Fibroblast of upper back skin (primary cell): ENCODE measurements around the gene BOLL.
A peak's percentile ranks its signal among the peaks of the same experiment; 100 is the strongest.
"Not testable (repeated sequence)": the region's sequence is repeated elsewhere in the genome, so short reads cannot be mapped to it uniquely, and the experiment has no call there.

Source experiments
- DNase-seq: peaks from one replicate; pipeline ENCODE4 v3.0.0-alpha.2; 2013

BOLL gene, protein sequence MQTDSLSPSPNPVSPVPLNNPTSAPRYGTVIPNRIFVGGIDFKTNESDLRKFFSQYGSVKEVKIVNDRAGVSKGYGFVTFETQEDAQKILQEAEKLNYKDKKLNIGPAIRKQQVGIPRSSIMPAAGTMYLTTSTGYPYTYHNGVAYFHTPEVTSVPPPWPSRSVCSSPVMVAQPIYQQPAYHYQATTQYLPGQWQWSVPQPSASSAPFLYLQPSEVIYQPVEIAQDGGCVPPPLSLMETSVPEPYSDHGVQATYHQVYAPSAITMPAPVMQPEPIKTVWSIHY

GRCh38 chr2:197784956-197785941 is at the start of gene BOLL:
Gene BOLL, minus strand, starts transcription at chr2:197785319. Its CDS starts 3,469 bp downstream, at chr2:197781850.
- DNase-seq: no peak

DNA sequence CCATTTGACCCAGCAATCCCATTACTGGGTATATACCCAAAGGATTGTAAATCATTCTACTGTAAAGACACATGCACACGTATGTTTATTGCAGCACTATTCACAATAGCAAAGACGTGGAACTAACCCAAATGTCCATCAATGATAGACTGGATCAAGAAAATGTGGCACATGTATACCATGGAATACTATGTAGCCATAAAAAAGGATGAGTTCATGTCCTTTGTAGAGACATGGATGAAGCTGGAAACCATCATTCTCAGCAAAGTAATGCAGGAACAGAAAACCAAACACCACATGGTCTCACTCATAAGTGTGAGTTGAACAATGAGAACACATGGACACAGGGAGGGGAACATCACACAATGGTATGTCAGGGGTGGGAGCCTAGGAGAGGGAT is 49.7 kb upstream of the BOLL start:
- DNase-seq: not testable (repeated sequence)

DNA sequence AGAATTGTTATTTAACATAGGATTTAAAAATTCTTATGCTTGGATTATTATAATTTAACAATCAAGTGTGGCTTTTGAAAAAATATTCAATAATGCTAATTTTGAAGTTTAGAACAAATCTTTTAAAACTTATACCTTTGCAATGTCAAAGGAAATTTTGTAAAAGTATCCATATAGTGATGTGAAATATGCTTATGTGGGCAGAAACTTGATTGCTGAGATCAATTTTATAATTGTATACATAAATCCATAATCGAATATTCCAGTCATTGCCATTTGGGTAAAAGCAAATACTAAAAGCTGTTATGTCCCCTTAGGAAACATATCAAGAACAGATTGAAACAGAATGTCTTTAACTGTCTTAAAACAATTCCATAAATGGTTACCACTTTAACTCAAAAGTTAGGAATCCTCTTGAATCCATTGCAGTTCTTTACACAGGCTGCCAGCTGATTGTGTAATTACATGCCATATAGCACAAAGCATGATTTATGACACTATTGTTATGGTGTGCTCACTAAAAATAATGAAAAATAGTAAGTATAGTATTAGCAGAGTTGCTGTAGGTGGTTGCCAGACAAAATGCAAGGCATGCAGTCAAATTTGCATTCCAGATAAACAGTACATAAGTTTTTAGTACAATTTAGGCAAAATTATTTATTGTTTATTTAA is 43.5 kb upstream of the BOLL start:
- DNase-seq: peak; percentile 84

GRCh38 chr2:197827618-197828017 is 42.5 kb upstream of the BOLL start:
- peak; percentile 38 for DNase-seq

DNA sequence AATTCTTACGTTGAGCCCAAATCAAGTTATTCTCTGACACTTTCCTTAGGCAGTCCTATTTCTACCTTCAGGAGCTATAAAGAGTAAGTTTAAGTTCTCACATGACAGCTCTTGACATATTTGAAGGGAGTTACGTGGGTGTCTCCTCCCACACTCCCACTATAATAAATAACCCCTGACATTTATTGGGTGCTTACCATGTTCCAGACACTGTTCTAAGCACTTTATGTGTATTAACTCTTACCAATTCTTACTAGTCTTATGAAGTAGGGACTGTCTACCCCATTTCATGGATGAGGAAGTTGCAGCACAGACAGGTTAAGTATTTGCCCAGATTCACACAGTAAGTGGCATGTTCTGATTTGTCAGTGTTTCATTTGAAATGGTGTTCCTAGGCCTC is 37.2 kb upstream of the BOLL start:
- no peak for DNase-seq

GRCh38 chr2:197821550-197822289 is 36.6 kb upstream of the BOLL start:
- peak; percentile 24 for DNase-seq

GRCh38 chr2:197814526-197814925 is 29.4 kb upstream of the BOLL start:
- DNase-seq: no peak

DNA sequence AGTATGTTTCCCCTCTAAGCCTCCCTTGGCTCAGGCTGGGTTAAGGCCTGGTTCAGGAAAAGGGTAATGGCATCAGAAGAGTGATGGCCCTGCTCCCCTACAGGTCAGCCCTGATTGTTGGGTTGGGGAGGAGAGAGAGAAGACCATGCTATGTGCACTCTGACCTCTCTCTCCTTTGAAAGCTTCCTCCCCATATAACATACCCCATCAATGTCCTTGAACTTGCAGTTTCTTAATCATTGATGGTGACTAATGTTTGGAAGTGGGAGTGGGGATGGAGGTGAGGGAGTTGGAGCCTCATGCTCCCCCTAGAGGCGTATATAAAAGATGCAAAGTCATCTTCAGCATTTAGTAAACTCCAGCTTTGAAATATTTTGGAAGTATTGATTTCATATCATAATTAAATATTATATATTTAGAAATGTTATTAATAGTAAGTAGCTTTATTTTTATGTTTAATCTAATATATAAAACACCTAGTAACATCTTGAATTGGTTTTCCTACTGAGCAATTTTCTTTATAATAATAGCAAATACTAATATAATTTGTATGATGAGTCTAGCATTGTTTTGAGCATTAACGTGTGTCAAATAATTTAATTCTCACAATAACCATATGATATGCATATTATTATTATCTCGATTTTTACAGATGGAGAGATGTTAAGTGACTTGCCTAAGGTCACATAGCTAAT is 28.1 kb upstream of the BOLL start:
- peak; percentile 45 for DNase-seq

DNA sequence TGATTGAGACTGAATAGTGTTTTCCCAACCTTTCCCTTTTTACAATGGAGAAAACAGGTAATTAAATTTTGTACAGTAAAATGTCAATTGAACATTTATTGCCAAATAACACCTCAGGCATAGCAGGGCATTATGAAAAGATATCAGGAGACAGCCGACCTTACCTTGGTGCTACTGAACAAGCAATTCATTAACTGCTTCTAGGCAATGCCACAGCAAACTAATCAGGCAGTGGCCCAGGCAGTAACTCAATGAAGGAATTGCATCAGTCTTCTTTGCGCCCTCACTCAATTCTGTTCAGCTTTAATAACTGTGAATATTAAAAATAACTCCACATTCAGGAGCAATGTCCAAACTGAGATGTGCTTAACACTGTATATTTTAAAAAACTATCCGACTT is 25.4 kb upstream of the BOLL start:
- no peak for DNase-seq

DNA sequence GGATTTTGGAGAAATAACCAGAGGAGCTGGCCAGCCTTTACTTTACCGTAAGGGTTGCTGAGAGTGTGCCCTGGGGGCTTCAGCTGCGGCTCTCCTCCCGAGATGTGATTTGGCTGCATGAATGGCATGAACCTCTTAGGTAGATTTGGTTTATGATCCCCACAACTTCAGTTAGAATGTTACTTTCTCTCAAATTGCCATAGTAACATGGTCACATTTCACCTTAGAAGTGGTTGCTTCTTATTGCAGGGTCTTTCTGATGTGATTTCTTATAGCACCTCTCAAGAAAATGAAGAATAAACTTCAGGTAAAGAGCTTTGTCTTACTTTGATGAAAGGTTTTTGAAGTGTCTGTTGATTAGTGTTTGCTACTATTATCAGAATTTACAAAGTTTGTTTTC is 24.9 kb upstream of the BOLL start:
- DNase-seq: no peak

- DNase-seq: no peak
Observed at GRCh38 chr2:197809064-197809463, 23.9 kb upstream of the BOLL start.

GRCh38 chr2:197805715-197806633 is 20.9 kb upstream of the BOLL start:
- peak; percentile 28 for DNase-seq

- no peak for DNase-seq
Observed at GRCh38 chr2:197804758-197805714, 19.9 kb upstream of the BOLL start.

DNA sequence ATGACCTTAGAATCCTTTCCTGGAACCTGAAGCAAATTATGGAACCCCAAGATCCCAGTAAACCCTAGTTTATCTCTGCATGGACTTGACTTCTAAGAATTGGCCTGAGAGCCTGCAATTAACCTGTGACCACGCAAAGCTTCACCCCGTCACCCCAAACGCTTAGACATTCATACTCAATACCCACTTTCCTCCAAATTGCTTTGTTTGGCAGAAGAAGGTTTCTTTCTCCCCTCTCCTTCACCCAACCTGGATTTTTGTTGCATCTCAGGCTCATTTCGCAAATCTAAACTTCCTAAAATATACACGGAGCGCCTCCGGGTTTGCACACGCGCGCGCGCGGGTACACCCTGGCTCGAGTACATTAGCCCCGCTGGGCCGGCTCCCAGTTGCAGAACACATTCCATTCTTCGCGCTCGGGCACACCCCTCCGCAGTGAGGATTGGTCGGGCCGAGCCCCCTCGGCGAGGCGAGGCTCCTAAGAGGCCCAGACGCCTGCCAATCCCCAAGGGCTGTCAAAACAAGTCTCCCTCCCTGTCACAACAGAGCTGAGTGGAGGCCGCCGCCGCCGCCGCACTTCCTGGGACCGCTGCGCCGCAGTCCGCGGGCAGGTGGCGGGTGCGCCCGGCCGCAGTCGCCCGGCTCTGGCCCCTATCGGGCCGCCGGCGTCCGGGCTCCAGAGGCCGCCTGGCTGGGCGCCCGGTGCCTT is 19.1 kb upstream of the BOLL start, which contains the start of gene PLCL1:
Gene PLCL1, plus strand, starts transcription at position 545 of the 709 bp plus-strand sequence.
- DNase-seq: peak; percentile 91

- DNase-seq: peak; percentile 62
Observed at GRCh38 chr2:197803033-197803444, 17.9 kb upstream of the BOLL start.

DNA sequence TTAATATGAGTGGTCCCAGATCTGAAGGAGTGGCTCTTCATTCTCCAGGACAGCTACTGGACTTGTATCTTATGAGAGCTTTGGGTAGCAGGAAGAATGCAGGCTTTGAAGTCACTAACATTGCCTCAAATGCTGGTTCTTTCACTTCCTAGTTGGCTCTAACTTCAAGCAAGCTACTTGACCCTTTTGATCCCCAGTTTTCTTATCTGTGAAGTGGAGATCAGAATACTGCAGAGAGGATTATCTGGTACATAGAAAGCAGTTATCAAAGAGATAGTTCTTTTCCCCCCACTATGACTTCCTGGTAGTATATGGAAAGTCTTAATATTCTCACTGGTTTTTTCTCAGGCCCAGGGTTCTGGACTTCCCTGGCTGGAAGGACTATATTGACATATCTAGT is 15.9 kb upstream of the BOLL start:
- DNase-seq: no peak

DNA sequence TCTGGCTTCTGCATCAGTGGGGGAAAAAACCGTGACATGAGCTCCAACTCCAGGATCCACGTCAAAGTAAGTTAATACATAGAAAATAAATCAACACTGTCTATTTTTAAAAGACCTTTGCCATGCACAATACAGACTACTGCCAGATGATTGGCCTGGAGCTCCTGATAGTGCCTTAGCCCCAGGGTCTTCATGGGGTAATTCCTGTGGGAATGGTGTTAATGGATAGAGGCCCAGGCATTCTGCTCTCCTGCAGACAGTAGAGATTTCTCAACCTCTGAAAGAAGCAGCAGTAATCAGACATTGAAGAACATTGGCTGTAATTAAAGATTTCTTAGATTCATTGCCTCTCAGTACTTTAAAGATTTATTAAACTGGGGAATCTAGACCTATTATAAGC is 15.0 kb upstream of the BOLL start:
- DNase-seq: no peak

- no peak for DNase-seq
Observed at GRCh38 chr2:197799068-197799467, 13.9 kb upstream of the BOLL start.

- DNase-seq: no peak
Observed at GRCh38 chr2:197798187-197798586, 13.1 kb upstream of the BOLL start.
